ENCODE data around the gene TTC32.
"Not testable (repeated sequence)": the region's sequence is repeated elsewhere in the genome, so short reads cannot be mapped to it uniquely, and the experiment has no call there.

Gene TTC32

DNA sequence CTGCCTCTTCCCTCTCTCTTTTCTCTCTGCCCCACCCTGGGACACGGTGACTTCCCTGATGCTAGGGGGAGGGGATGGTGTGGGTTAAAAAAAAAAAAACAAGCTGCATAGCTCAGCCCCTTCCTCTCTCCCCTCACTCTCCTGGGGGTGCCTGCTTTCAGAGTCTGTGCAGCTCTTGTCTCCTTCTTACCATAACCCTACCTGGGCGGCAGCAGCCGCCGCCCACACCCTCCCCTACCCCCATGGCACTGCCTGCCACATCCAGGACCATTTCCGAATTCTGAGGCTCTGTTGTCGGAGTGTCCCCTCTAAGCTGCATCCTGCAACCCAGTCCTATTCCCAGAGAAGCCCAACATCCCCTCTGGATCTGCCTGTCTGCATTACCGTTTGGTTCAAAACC, 16.0 kb downstream of the TTC32 start:
- Histone ChIP-seq H3K36me3 (ENCODE audit: control insufficient read depth, insufficient read depth, low read length) (no peaks in the 10 kb centered on the region), H3K9me3 (ENCODE audit: control insufficient read depth, low read length) (no peaks in the 10 kb centered on the region), H3K4me3 (ENCODE audit: extremely low read depth, insufficient read depth, low read length, poor library complexity, severe bottlenecking) (no peak overlapping the region), H3K27ac (ENCODE audit: low read depth, low read length, severe bottlenecking) (no peak overlapping the region), H3K4me1 (ENCODE audit: control insufficient read depth, insufficient read depth, low read length, poor library complexity, severe bottlenecking) (peaks cover 4% of the 10 kb centered on the region)
- WGBS, 2 experiments (ENCODE audit: insufficient coverage in 2 of 2), result 81 to 100% methylated on average over 1 to 6 of the region's 7 CpGs

DNA sequence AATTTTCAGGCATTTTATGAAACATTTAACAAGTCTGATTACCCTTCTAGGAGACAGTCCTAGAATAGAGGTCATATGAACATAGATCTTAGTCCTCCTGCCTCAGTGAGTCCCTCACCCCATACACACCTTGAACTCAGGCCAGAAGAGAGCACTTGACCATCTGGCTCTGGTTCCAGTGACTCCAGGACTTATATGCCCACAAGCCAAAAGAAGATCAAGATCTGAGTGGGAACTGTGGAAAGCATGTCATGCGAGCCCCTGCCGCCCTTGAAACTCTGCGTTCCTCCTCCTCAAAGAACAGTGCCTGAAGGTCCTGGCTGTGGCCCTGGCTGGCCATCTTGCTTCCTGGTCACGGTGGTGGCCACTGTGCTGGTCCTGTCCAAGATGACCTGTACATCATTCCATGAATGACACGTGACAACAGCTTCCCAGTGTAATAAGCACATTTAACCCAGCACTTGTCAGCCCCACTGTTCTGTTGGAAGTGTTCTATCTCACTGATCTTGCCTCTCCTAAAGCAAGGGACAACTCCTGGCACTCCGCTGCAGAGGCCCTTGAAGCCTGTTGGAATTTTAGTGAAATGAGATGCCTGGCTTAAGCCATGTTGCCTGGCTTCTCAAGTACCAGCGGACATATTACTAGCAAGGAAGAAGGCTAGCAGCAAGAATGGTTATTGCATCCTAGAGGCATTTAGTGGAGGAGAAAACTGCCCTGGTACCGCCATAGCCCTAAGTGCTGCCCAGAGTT, 17.6 kb downstream of the TTC32 start:
- no peaks in the 10 kb centered on the region for H3K9me3 ChIP-seq (ENCODE audit: control insufficient read depth, low read length)
- H3K27ac ChIP-seq (ENCODE audit: low read depth, low read length, severe bottlenecking), result no peak overlapping the region
- peaks cover 4% of the 10 kb centered on the region for H3K4me1 ChIP-seq (ENCODE audit: control insufficient read depth, insufficient read depth, low read length, poor library complexity, severe bottlenecking)
- no peak overlapping the region for H3K4me3 ChIP-seq (ENCODE audit: extremely low read depth, insufficient read depth, low read length, poor library complexity, severe bottlenecking)
- H3K36me3 ChIP-seq (ENCODE audit: control insufficient read depth, insufficient read depth, low read length), result no peaks in the 10 kb centered on the region
- 90 to 95% methylated on average over 6 to 7 of the region's 8 CpGs for WGBS, 2 experiments (ENCODE audit: insufficient coverage in 2 of 2)

- Histone ChIP-seq H3K9me3 (ENCODE audit: control insufficient read depth, low read length) (no peaks in the 10 kb centered on the region), H3K4me1 (ENCODE audit: control insufficient read depth, insufficient read depth, low read length, poor library complexity, severe bottlenecking) (peaks cover 4% of the 10 kb centered on the region), H3K36me3 (ENCODE audit: control insufficient read depth, insufficient read depth, low read length) (no peaks in the 10 kb centered on the region), H3K27ac (ENCODE audit: low read depth, low read length, severe bottlenecking) (no peak overlapping the region), H3K4me3 (ENCODE audit: extremely low read depth, insufficient read depth, low read length, poor library complexity, severe bottlenecking) (no peak overlapping the region)
- WGBS, 2 experiments (ENCODE audit: insufficient coverage in 2 of 2), result 86% methylated on average over 2 of the region's 2 CpGs; no CpG with 5 or more reads in 1 of the 2 experiments
Measured at GRCh38 chr2:19883486-19883885, 18.3 kb downstream of the TTC32 start.

- 78 to 86% methylated on average over 1 of the region's 2 CpGs for WGBS, 2 experiments (ENCODE audit: insufficient coverage in 2 of 2)
- no peaks in the 10 kb centered on the region for H3K36me3 ChIP-seq (ENCODE audit: control insufficient read depth, insufficient read depth, low read length)
- no peak overlapping the region for H3K27ac ChIP-seq (ENCODE audit: low read depth, low read length, severe bottlenecking)
- H3K4me1 ChIP-seq (ENCODE audit: control insufficient read depth, insufficient read depth, low read length, poor library complexity, severe bottlenecking), result peaks cover 4% of the 10 kb centered on the region
- H3K4me3 ChIP-seq (ENCODE audit: extremely low read depth, insufficient read depth, low read length, poor library complexity, severe bottlenecking), result no peak overlapping the region
- H3K9me3 ChIP-seq (ENCODE audit: control insufficient read depth, low read length), result no peaks in the 10 kb centered on the region
Measured at GRCh38 chr2:19882286-19882685, 19.5 kb downstream of the TTC32 start.

DNA sequence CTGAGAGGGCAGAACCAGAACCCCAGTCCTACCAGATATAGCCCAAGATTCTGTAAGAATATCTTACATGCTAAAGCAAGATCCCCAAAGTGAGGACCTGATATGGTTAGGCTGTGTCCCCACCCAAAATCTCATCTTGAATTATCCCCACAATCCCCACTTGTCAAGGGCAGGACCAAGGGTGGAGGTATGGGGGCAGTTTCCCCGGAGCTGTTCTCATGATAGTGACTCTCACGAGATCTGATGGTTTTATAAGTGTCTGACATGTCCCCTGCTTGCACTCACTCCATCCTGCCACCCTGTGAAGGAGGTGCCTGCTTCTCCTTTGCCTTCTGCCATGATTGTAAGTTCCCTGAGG, 19.9 kb downstream of the TTC32 start:
- Histone ChIP-seq H3K9me3 (ENCODE audit: control insufficient read depth, low read length) (no peaks in the 10 kb centered on the region), H3K4me1 (ENCODE audit: control insufficient read depth, insufficient read depth, low read length, poor library complexity, severe bottlenecking) (peaks cover 4% of the 10 kb centered on the region), H3K4me3 (ENCODE audit: extremely low read depth, insufficient read depth, low read length, poor library complexity, severe bottlenecking) (no peak overlapping the region), H3K36me3 (ENCODE audit: control insufficient read depth, insufficient read depth, low read length) (no peaks in the 10 kb centered on the region), H3K27ac (ENCODE audit: low read depth, low read length, severe bottlenecking) (no peak overlapping the region)
- 80% methylated on average over 1 of the region's 2 CpGs; no CpG with 5 or more reads in 1 of the 2 experiments for WGBS, 2 experiments (ENCODE audit: insufficient coverage in 2 of 2)

DNA sequence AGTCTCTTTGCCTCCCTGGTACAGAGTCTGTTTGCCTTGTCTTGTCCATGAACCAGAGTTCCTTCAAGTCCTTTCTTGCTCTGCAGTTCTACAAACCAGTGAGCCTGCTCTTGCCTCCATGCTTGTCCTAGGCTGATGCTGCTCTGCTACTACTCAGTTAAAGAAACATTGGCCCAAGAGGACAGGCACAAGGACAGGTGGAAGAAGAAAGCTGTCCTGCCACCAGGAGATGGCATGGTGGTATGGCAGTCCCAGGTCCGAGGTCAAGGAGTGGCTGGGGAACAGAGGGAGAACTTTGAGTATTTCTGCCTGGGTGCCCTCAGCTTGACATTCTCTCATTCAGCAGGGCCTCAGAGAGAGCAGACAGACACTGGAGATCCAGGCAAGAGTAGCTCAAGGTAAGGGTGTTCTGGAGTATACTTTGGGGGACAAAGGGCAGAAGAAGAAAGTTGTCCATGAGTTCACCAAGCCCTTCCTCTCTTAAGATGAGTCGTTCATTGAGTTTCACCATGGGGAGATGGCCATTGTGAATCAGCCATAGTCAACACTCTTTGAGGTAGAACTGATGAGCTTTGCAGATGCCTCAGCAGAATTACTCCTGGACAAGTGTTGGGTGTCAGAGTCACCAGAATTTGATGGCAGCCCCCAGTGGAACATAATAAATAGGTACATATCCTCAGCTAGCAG, 20.4 kb downstream of the TTC32 start:
- H3K36me3 ChIP-seq (ENCODE audit: control insufficient read depth, insufficient read depth, low read length), result no peaks in the 10 kb centered on the region
- no peaks in the 10 kb centered on the region for H3K9me3 ChIP-seq (ENCODE audit: control insufficient read depth, low read length)
- WGBS, 2 experiments (ENCODE audit: insufficient coverage in 2 of 2), result 72 to 94% methylated on average over 2 of the region's 2 CpGs
- no peak overlapping the region for H3K27ac ChIP-seq (ENCODE audit: low read depth, low read length, severe bottlenecking)
- H3K4me3 ChIP-seq (ENCODE audit: extremely low read depth, insufficient read depth, low read length, poor library complexity, severe bottlenecking), result no peak overlapping the region
- no peaks in the 10 kb centered on the region for H3K4me1 ChIP-seq (ENCODE audit: control insufficient read depth, insufficient read depth, low read length, poor library complexity, severe bottlenecking)

DNA sequence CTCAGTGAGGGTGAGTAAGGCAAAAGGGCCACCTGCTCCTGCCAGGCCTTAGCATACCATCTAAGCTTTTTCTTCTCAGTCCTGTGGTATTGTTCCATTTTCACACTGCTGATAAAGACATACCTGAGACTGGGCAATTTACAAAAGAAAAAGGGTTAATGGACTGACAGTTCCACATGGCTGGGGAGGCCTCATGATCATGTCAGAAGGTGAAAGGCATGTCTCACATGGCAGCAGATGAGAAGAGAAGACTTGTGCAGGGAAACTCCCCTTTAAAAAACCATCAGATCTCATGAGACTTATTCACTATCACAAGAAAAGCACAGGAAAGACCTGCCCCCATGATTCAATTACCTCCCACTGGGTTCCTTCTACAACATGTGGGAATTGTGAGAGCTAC, 21.6 kb downstream of the TTC32 start:
- not testable (repeated sequence) for H3K4me1 ChIP-seq (ENCODE audit: control insufficient read depth, insufficient read depth, low read length, poor library complexity, severe bottlenecking); H3K27ac ChIP-seq (ENCODE audit: low read depth, low read length, severe bottlenecking); H3K9me3 ChIP-seq (ENCODE audit: control insufficient read depth, low read length); H3K4me3 ChIP-seq (ENCODE audit: extremely low read depth, insufficient read depth, low read length, poor library complexity, severe bottlenecking); H3K36me3 ChIP-seq (ENCODE audit: control insufficient read depth, insufficient read depth, low read length)

DNA sequence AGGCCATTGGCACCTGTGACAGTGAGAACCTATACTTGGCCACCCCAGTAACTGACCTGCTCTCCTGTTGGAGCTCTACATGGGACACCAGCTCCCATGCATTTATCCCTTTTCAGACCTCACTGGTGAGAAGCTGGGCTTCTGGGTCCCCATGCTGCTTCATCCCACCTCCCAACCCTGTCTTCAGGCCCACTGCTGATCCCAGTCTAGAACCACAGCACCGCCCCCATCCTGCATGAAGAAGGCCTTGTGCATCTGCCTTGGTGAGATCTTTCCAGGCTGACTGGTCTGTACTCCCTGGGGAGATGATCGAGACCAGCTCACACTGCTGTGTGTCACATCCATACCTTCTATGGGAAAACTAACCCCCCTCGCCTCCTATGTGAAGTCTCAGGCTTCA, 22.7 kb downstream of the TTC32 start:
- no peak overlapping the region for H3K27ac ChIP-seq (ENCODE audit: low read depth, low read length, severe bottlenecking)
- H3K4me1 ChIP-seq (ENCODE audit: control insufficient read depth, insufficient read depth, low read length, poor library complexity, severe bottlenecking), result no peaks in the 10 kb centered on the region
- no peak overlapping the region for H3K4me3 ChIP-seq (ENCODE audit: extremely low read depth, insufficient read depth, low read length, poor library complexity, severe bottlenecking)
- H3K9me3 ChIP-seq (ENCODE audit: control insufficient read depth, low read length), result no peaks in the 10 kb centered on the region
- no peaks in the 10 kb centered on the region for H3K36me3 ChIP-seq (ENCODE audit: control insufficient read depth, insufficient read depth, low read length)
- 90 to 91% methylated on average over 3 of the region's 3 CpGs for WGBS, 2 experiments (ENCODE audit: insufficient coverage in 2 of 2)

GRCh38 chr2:19878268-19879046, 23.3 kb downstream of the TTC32 start:
- WGBS, 2 experiments (ENCODE audit: insufficient coverage in 2 of 2), result 88 to 93% methylated on average over 11 to 12 of the region's 12 CpGs

DNA sequence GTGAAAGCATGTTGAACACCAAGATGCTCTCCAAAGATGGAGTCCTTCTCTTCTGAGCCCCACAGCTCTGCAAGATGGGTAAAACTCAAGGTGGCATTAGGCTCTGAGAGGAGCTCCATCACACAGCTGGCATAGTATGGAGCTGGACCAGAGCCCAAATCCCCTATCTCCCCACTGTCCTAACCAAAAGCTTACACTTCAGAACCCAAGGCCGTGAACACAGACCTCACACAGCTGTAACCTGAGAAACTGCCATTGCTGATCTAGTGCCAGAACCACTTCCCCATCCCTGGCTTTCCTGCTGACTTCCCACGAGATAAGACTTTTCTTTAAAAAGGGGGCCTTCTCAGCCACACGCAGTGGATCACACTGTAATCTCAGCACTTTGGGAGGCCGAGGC, 25.0 kb downstream of the TTC32 start:
- 86 to 90% methylated on average over 1 to 2 of the region's 4 CpGs for WGBS, 2 experiments (ENCODE audit: insufficient coverage in 2 of 2)
- Histone ChIP-seq H3K27ac (ENCODE audit: low read depth, low read length, severe bottlenecking) (no peak overlapping the region), H3K36me3 (ENCODE audit: control insufficient read depth, insufficient read depth, low read length) (no peaks in the 10 kb centered on the region), H3K4me1 (ENCODE audit: control insufficient read depth, insufficient read depth, low read length, poor library complexity, severe bottlenecking) (no peaks in the 10 kb centered on the region), H3K9me3 (ENCODE audit: control insufficient read depth, low read length) (no peaks in the 10 kb centered on the region), H3K4me3 (ENCODE audit: extremely low read depth, insufficient read depth, low read length, poor library complexity, severe bottlenecking) (no peak overlapping the region)

More at GRCh38 chr2:19878268-19879046, 23.3 kb downstream of the TTC32 start:
- no peaks in the 10 kb centered on the region for H3K36me3 ChIP-seq (ENCODE audit: control insufficient read depth, insufficient read depth, low read length)
- H3K4me3 ChIP-seq (ENCODE audit: extremely low read depth, insufficient read depth, low read length, poor library complexity, severe bottlenecking), result no peak overlapping the region
- no peaks in the 10 kb centered on the region for H3K9me3 ChIP-seq (ENCODE audit: control insufficient read depth, low read length)
- no peak overlapping the region for H3K27ac ChIP-seq (ENCODE audit: low read depth, low read length, severe bottlenecking)
- no peaks in the 10 kb centered on the region for H3K4me1 ChIP-seq (ENCODE audit: control insufficient read depth, insufficient read depth, low read length, poor library complexity, severe bottlenecking)
